IMR-90 (cell line): Measurements from ENCODE around the gene ASB12. TPM values are rescaled to one million over a fixed set of nuclear protein-coding genes. Genes with fewer than 3 reads are reported as not detected.

ENCODE experiments used
- ATAC-seq: fragments of 200-7000 bp; cut with Tn5 transposase; 2 replicates; pipeline ENCODE4 v1.9.1; 2020; ENCODE audit warnings: low read depth, mild to moderate bottlenecking, moderate library complexity
- BruUV-seq: library from RNA; stranded (reverse); fragments of 400-500 nt; replicated peaks from 2 replicates; lab custom pipeline; 2021; lab: Mats Ljungman, UMichigan
- CTCF ChIA-PET: fragments of 300-600 bp; formaldehyde crosslinking; extraction: SDS; loops from one replicate; lab custom pipeline; 2021; ENCODE audit warnings: antibody characterized with exemption; lab: Yijun Ruan, JAX
- POLR2A ChIA-PET: fragments of 300-600 bp; sonication (Branson Sonifier 250); formaldehyde crosslinking; loops from one replicate; lab custom pipeline; 2022; ENCODE audit warnings: antibody characterized with exemption; ENCODE audit not compliant: unreplicated experiment; lab: Charles Lee
- DNase-seq: peaks from one replicate; pipeline ENCODE4 v3.0.0; 2013
- H2AFZ ChIP-seq: replicated peaks from 2 replicates; pipeline ENCODE3; 2013; ENCODE audit warnings: low read length, mild to moderate bottlenecking; ENCODE audit not compliant: poor library complexity
- H2AK5ac ChIP-seq: 2 replicates; pipeline ENCODE4 v1.6.1; 2013; ENCODE audit warnings: low read depth, low read length, inconsistent platforms
- H2AK9ac ChIP-seq: replicated peaks from 2 replicates; pipeline ENCODE3; 2013; ENCODE audit warnings: mild to moderate bottlenecking, low read depth, low read length, moderate library complexity; ENCODE audit not compliant: poor library complexity
- H2BK120ac ChIP-seq: 2 replicates; pipeline ENCODE4 v1.6.1; 2013; ENCODE audit warnings: low read depth, low read length, inconsistent platforms
- H2BK15ac ChIP-seq: 3 replicates; pipeline ENCODE4 v1.6.1; 2013; ENCODE audit warnings: low read depth, low read length, inconsistent platforms
- H2BK20ac ChIP-seq: 2 replicates; pipeline ENCODE4 v1.6.1; 2013; ENCODE audit warnings: low read depth, mild to moderate bottlenecking, inconsistent platforms, low read length, moderate library complexity
- H2BK5ac ChIP-seq: 2 replicates; pipeline ENCODE4 v1.6.1; 2013; ENCODE audit warnings: mild to moderate bottlenecking, low read depth, low read length, inconsistent platforms; ENCODE audit not compliant: poor library complexity, severe bottlenecking
- H3K14ac ChIP-seq: replicated peaks from 2 replicates; pipeline ENCODE4 v1.6.1; 2013; ENCODE audit warnings: low read depth, low read length, inconsistent platforms
- H3K18ac ChIP-seq: 2 replicates; pipeline ENCODE4 v1.6.1; 2013; ENCODE audit warnings: low read depth, low read length, control low read depth
- H3K23ac ChIP-seq: 2 replicates; pipeline ENCODE4 v1.6.1; 2013; ENCODE audit warnings: low read depth, low read length, inconsistent platforms
- H3K27ac ChIP-seq: 2 replicates; pipeline ENCODE4 v1.5.1; 2013; ENCODE audit warnings: mild to moderate bottlenecking, control low read depth, low read length; ENCODE audit not compliant: insufficient read depth
- H3K27me3 ChIP-seq: 2 replicates; pipeline ENCODE4 v1.6.1; 2013; ENCODE audit warnings: low read length; ENCODE audit not compliant: control insufficient read depth, insufficient read depth
- H3K36me3 ChIP-seq: 2 replicates; pipeline ENCODE4 v1.6.1; 2013; ENCODE audit warnings: low read length, mixed read lengths; ENCODE audit not compliant: control insufficient read depth, insufficient read depth
- H3K4ac ChIP-seq: 2 replicates; pipeline ENCODE4 v1.6.1; 2013; ENCODE audit warnings: low read depth, low read length, inconsistent platforms
- H3K4me1 ChIP-seq: 2 replicates; pipeline ENCODE4 v1.6.1; 2013; ENCODE audit warnings: low read length, mixed read lengths; ENCODE audit not compliant: control insufficient read depth, insufficient read depth
- H3K4me2 ChIP-seq: 2 replicates; pipeline ENCODE4 v1.6.1; 2013; ENCODE audit warnings: low read depth, mild to moderate bottlenecking, control low read depth, low read length, moderate library complexity
- H3K4me3 ChIP-seq: 2 replicates; pipeline ENCODE4 v1.5.1; 2013; ENCODE audit warnings: low read depth, mild to moderate bottlenecking, control low read depth, low read length, moderate library complexity; ENCODE audit not compliant: insufficient read depth
- H3K56ac ChIP-seq: 2 replicates; pipeline ENCODE4 v1.6.1; 2013; ENCODE audit warnings: low read length, inconsistent platforms; ENCODE audit not compliant: insufficient read depth; ENCODE audit errors: extremely low read depth
- H3K79me1 ChIP-seq, 2 experiments: 2 replicates each; pipeline ENCODE4 v1.6.1; 2013; ENCODE audit warnings: low read length in 2 of 2, inconsistent platforms in 1 of 2, low read depth in 1 of 2
- H3K9ac ChIP-seq: 2 replicates; pipeline ENCODE4 v1.6.1; 2013; ENCODE audit warnings: low read depth, low read length, control low read depth
- H3K9me1 ChIP-seq: 2 replicates; pipeline ENCODE4 v1.6.1; 2013; ENCODE audit warnings: low read length, inconsistent platforms; ENCODE audit not compliant: insufficient read depth
- H3K9me3 ChIP-seq: 2 replicates; pipeline ENCODE4 v1.6.1; 2013; ENCODE audit warnings: low read length; ENCODE audit not compliant: control insufficient read depth, insufficient read depth
- H4K20me1 ChIP-seq: 2 replicates; pipeline ENCODE4 v1.6.1; 2013; ENCODE audit warnings: low read length, inconsistent platforms; ENCODE audit not compliant: insufficient read depth
- H4K5ac ChIP-seq: 2 replicates; pipeline ENCODE4 v1.6.1; 2013; ENCODE audit warnings: mild to moderate bottlenecking, low read depth, low read length, control low read depth
- H4K8ac ChIP-seq, 2 experiments: 2 replicates each; pipeline ENCODE4 v1.6.1; 2013; ENCODE audit warnings: low read depth in 2 of 2, low read length in 2 of 2, control low read depth in 1 of 2, inconsistent platforms in 1 of 2
- H4K91ac ChIP-seq: 2 replicates; pipeline ENCODE4 v1.6.1; 2013; ENCODE audit warnings: low read depth, low read length, inconsistent platforms; ENCODE audit not compliant: insufficient read depth
- BHLHE40 ChIP-seq: fragments of 150-350 bp; IDR thresholded peaks from 2 replicates; pipeline ENCODE4 v1.6.1; 2016; ENCODE audit warnings: mild to moderate bottlenecking, low read depth, low read length
- CEBPB ChIP-seq: IDR thresholded peaks from 2 replicates; pipeline ENCODE4 v1.6.1; 2012; ENCODE audit warnings: low read depth, low read length, improper control_type of control experiment
- CHD1 ChIP-seq: IDR thresholded peaks from 2 replicates; pipeline ENCODE4 v1.6.1; 2012; ENCODE audit warnings: low read depth, low read length, improper control_type of control experiment
- ELK1 ChIP-seq: fragments of 150-350 bp; IDR thresholded peaks from 2 replicates; pipeline ENCODE4 v1.6.1; 2016; ENCODE audit warnings: low read depth, mild to moderate bottlenecking, low read length, moderate library complexity, borderline replicate concordance
- NFE2L2 ChIP-seq: fragments of 150-350 bp; IDR thresholded peaks from 2 replicates; pipeline ENCODE4 v1.6.1; 2016; ENCODE audit warnings: low read depth, mild to moderate bottlenecking, low read length
- RAD21 ChIP-seq: IDR thresholded peaks from 2 replicates; pipeline ENCODE4 v1.6.1; 2012; ENCODE audit warnings: low read length, improper control_type of control experiment
- RFX5 ChIP-seq: IDR thresholded peaks from 2 replicates; pipeline ENCODE4 v1.8.0; 2012; ENCODE audit warnings: low read depth, mild to moderate bottlenecking, low read length, moderate library complexity
- SMC3 ChIP-seq: fragments of 150-350 bp; IDR thresholded peaks from 2 replicates; pipeline ENCODE4 v1.6.1; 2016; ENCODE audit warnings: low read depth, mild to moderate bottlenecking, antibody characterized with exemption, low read length, moderate library complexity
- USF2 ChIP-seq: fragments of 150-350 bp; IDR thresholded peaks from 2 replicates; pipeline ENCODE4 v1.6.1; 2017; ENCODE audit warnings: mild to moderate bottlenecking, antibody characterized with exemption, low read length, low read depth
- WGBS, 2 experiments: methylation state at CpG; one replicate each; pipeline versions ENCODE4 v1.1.5 to v1.1.7; 2013; ENCODE audit warnings: missing lambda C conversion rate in 2 of 2; ENCODE audit not compliant: insufficient read length in 1 of 2; ENCODE audit errors: extremely low coverage in 2 of 2; 5-methylcytosine and 5-hydroxymethylcytosine counted together
- dilution Hi-C: fragments of 300-500 bp; cut with HindIII; formaldehyde crosslinking; loops from one replicate; pipeline ENCODE4 v1.14.3; 2018; ENCODE audit warnings: low sequenced_read_pairs; ENCODE audit not compliant: unreplicated experiment
- in situ Hi-C: fragments of 300-500 bp; cut with MboI; formaldehyde crosslinking; loops from 3 replicates; pipeline ENCODE4 v1.14.3; 2019; ENCODE audit warnings: low sequenced_read_pairs, inconsistent platforms, mixed read lengths
- intact Hi-C: fragments of 100-400 bp; cut with micrococcal nuclease; formaldehyde crosslinking; loops from 2 replicates; pipeline ENCODE4 v1.10.0; 2022
- polyA plus RNA-seq, 3 experiments: library from polyadenylated mRNA; depleted of rRNA; stranded (reverse); fragments of >200 nt; gene quantifications; 2 replicates each; pipeline ENCODE4 v1.2.3, GENCODE V29; 2012; ENCODE audit warnings: low replicate concordance in 1 of 3
- total RNA-seq: library from RNA; depleted of rRNA; stranded (reverse); fragments of >200 nt; gene quantifications from 2 replicates; pipeline ENCODE4 v1.2.3, GENCODE V29; 2012

The ASB12 gene
- total and polyA plus RNA-seq, 2 of the 4 experiments (the other 2 are of a cell fraction) = not detected

GRCh38 chrX:64204252-64204651 is 26.2 kb downstream of the ASB12 start:
- Histone ChIP-seq H3K9me3 (no peaks in the 10 kb centered on the region), H2BK5ac (no peak overlapping the region), H3K27ac (peak overlapping the region; percentile 77), H3K9ac (peak overlapping the region; percentile 34), H3K4ac (no peak overlapping the region), H2AK9ac (peak overlapping the region; percentile 71), H3K14ac (no peak overlapping the region), H3K18ac (no peak overlapping the region), H3K56ac (0 out of 2 replicates have a peak overlapping the region, but pooled peaks have one; percentile 8), H2BK120ac (no peak overlapping the region), H4K5ac (no peak overlapping the region), H3K79me1 (peaks cover 4 to 12% of the 10 kb centered on the region in 2 experiments; a peak in 3 of 4 replicates), H4K8ac (no peak overlapping the region), H3K23ac (no peak overlapping the region; the same call in 1 of the 2 replicates), H4K20me1 (peaks cover 3% of the 10 kb centered on the region; the same call in 1 of the 2 replicates), H2AK5ac (no peak overlapping the region), H3K9me1 (0 out of 2 replicates have a peak, but pooled peaks cover 4% of the 10 kb centered on the region), H3K4me3 (peak overlapping the region; percentile 79), H2BK15ac (no peak overlapping the region), H3K27me3 (no peaks in the 10 kb centered on the region; the same call in 1 of the 2 replicates), H3K4me1 (peaks cover 8% of the 10 kb centered on the region), H3K4me2 (peak overlapping the region; percentile 70), H4K91ac (no peak overlapping the region), H2BK20ac (no peak overlapping the region), H2AFZ (peak overlapping the region; percentile 84), H3K36me3 (no peaks in the 10 kb centered on the region)
- CTCF ChIA-PET = no interaction called here
- in situ Hi-C loops = loop anchor here (10.0 kb wide), 1 partner anchor 449 kb away; a partner anchor contains a TSS
- DNase-seq (peak; percentile 1), ATAC-seq (0 out of 2 replicates have a peak, but pooled peaks have one; percentile 1)
- dilution Hi-C loops = no loop called here
- POLR2A ChIA-PET = no interaction called here
- BruUV-seq = no TSS peak
- 43% methylated on average over 7 of the region's 23 CpGs; no CpG with 5 or more reads in 1 of the 2 experiments for WGBS, 2 experiments
- intact Hi-C loops = no loop called here
- TF ChIP-seq USF2 (no peak), CEBPB (no peak), BHLHE40 (no peak), RFX5 (no peak), CHD1 (no peak), ELK1 (no peak), NFE2L2 (no peak), SMC3 (no peak), RAD21 (no peak)
